ENCODE measurements around the gene STPG4.

STPG4 gene

DNA sequence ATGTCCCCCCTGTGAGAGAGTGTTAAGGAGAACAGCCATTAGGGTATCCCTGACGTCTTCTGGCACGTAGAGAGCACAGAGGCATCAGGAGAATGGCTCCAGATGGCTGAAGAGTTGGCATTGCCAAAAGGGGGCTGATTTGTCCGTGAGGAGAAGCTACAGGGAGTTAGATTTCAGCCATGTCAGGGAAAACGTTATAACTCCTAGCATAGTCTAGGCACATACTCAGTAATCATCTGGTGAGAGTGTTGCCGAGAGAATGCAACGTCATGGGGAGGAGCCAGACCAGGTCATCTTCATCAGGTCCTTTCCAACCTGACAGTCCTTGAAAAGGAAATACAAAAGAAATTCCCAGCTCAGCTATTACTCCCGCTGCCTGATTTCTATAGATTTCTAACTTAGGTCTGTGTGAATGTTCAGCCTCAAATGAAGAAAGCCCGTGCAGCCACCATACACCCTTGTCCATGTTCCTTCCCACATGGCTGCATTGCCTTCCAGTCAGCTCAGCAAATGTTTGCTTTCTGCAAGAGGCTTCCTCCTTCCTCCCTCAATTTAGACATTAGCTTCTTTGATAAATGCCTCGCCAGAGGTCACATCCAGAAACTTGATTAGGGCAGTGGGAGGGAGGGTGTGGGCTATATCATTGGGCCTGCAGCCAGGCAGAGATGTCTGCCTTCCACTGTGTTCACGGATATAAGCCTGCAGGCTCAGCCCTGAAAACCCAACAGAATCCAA is 93.0 kb downstream of the STPG4 start:
- no peak for DNase-seq (ENCODE audit: low spot score)
- H3K4me3 Mint-ChIP-seq = no peak overlapping the region
- H3K36me3 Mint-ChIP-seq (ENCODE audit: low read depth) = peaks cover 28% of the 10 kb centered on the region
- H3K4me1 Mint-ChIP-seq (ENCODE audit: low read depth) = peaks cover 6% of the 10 kb centered on the region
- no peaks in the 10 kb centered on the region for H3K9me3 Mint-ChIP-seq
- no peaks in the 10 kb centered on the region for H3K27me3 Mint-ChIP-seq (ENCODE audit: low read depth)
- H3K27ac Mint-ChIP-seq = peak overlapping the region; percentile 31

DNA sequence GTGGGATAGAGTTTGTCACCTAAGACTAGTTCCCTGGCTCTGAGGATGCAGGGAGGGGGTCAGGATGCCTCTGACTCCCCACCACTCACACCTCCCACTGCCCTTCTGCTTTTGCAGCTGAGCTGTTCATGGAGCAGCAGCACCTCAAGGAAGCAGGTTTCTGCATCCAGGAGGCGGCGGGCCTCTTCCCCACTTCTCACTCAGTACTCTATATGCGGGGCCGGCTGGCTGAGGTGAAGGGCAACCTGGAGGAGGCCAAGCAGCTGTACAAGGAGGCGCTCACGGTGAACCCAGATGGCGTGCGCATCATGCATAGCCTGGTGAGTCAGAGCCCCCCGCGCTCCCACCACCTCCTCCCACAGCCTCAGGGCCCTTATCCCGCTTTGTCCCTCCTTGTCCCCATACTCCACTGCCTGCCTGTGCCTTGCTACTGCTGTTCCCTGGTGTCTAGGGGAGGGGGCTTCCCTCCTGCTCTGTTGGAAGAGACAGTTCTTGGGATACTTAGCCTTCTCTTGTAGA is 94.4 kb downstream of the STPG4 start:
- Mint-ChIP-seq H3K27ac (no peak overlapping the region), H3K4me3 (no peak overlapping the region), H3K9me3 (no peaks in the 10 kb centered on the region), H3K27me3 (ENCODE audit: low read depth) (no peaks in the 10 kb centered on the region), H3K4me1 (ENCODE audit: low read depth) (peaks cover 10% of the 10 kb centered on the region), H3K36me3 (ENCODE audit: low read depth) (peaks cover 35% of the 10 kb centered on the region)
- DNase-seq (ENCODE audit: low spot score) = no peak

GRCh38 chr2:47058003-47058931 is 96.8 kb downstream of the STPG4 start:
- H3K4me3 Mint-ChIP-seq = no peak overlapping the region
- peak overlapping the region; percentile 67 for H3K27ac Mint-ChIP-seq
- H3K27me3 Mint-ChIP-seq (ENCODE audit: low read depth) = no peaks in the 10 kb centered on the region
- DNase-seq (ENCODE audit: low spot score) = no peak
- H3K9me3 Mint-ChIP-seq = no peaks in the 10 kb centered on the region
- H3K36me3 Mint-ChIP-seq (ENCODE audit: low read depth) = peaks cover 41% of the 10 kb centered on the region
- H3K4me1 Mint-ChIP-seq (ENCODE audit: low read depth) = peaks cover 10% of the 10 kb centered on the region

- H3K4me3 Mint-ChIP-seq = no peak overlapping the region
- peaks cover 10% of the 10 kb centered on the region for H3K4me1 Mint-ChIP-seq (ENCODE audit: low read depth)
- H3K9me3 Mint-ChIP-seq = no peaks in the 10 kb centered on the region
- no peak for DNase-seq (ENCODE audit: low spot score)
- H3K36me3 Mint-ChIP-seq (ENCODE audit: low read depth) = peaks cover 38% of the 10 kb centered on the region
- no peaks in the 10 kb centered on the region for H3K27me3 Mint-ChIP-seq (ENCODE audit: low read depth)
- peak overlapping the region; percentile 67 for H3K27ac Mint-ChIP-seq
Observed at GRCh38 chr2:47057687-47058002, 97.5 kb downstream of the STPG4 start.

DNA sequence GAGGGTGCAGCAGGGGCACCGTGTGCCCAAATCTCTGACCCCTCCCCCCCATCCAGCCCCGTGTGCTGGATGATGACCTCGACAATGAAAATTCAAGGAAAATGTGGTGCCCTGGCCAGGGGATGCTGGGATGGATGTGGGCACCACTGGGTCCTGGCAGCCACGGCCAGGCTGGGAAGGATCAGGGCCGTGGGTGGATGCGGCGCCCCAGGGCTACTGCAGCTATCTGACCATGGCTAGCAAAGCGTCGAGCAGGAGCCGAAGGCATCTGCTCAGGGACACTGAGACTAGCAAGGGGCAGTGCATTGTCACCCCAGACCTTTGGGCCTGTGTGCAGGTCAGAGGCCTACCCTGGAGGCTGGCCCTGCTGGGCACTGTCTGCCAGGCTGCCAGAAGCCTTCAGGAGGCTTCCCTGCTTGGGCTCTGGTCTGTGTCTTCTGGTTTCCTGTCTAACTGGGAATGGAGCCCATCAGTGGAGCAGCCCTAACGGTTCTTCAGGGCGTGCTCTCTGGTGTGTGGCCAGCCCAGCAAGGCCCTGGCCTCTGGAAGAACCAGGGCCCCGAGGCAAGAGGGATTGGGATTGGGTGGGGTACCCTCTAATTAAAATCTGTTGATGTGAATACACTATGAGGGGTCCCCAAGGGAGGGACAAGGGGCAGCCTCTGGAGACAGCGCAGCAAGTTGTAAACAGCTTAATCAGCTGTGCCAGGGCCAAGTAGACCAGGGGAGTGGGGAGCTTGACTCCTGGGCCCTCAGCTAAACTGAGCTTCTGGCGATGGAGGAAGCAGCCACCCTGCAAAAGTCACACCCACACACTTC is 98.0 kb downstream of the STPG4 start:
- Mint-ChIP-seq H3K27ac (peak overlapping the region; percentile 67), H3K4me3 (no peak overlapping the region), H3K9me3 (no peaks in the 10 kb centered on the region), H3K4me1 (ENCODE audit: low read depth) (peaks cover 10% of the 10 kb centered on the region), H3K27me3 (ENCODE audit: low read depth) (no peaks in the 10 kb centered on the region), H3K36me3 (ENCODE audit: low read depth) (peaks cover 36% of the 10 kb centered on the region)
- DNase-seq (ENCODE audit: low spot score) = no peak

DNA sequence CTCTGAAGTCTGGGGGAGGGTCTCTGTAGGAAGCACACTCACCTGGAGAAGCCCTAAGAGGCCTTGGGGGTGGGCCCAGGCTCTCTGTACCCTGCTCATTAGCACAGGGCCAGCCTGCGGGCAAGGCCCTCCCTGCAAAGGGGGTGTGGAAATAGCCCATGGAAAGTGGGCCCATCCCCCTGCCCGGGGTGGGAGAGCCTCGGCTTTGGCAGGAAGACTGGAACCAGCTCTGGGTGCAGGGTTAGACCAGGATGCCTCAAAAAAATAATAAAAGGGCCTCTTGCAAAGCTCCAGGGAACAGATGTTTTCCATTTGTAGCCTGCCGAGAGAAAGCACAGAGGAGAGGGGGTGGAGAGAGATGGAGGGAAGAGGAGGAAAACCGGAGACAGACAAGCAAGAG is 98.7 kb downstream of the STPG4 start:
- Mint-ChIP-seq H3K36me3 (ENCODE audit: low read depth) (peaks cover 37% of the 10 kb centered on the region), H3K4me1 (ENCODE audit: low read depth) (peaks cover 10% of the 10 kb centered on the region), H3K27me3 (ENCODE audit: low read depth) (no peaks in the 10 kb centered on the region), H3K4me3 (no peak overlapping the region), H3K9me3 (no peaks in the 10 kb centered on the region), H3K27ac (peak overlapping the region; percentile 71)
- no peak for DNase-seq (ENCODE audit: low spot score)

DNA sequence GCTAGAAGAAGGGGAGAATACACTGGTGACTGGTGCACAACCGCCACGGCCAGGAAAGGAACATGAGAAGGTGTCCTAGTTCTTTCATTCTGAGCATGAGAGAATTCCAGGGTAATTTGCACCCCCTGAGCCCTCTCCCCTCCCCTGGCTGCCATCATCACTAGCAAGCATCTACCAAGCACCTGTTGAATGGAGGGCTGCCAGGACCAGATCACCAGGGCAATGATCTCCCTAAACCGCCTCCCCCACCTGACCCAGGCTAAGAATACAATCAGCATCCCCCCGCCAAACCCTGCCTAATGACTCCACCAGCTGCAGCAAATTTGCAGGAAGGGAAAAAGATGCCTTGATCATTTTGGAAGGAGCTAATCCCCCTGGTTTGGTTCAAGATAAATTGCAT is 100.2 kb downstream of the STPG4 start:
- DNase-seq (ENCODE audit: low spot score) = no peak
- peaks cover 10% of the 10 kb centered on the region for H3K4me1 Mint-ChIP-seq (ENCODE audit: low read depth)
- no peak overlapping the region for H3K27ac Mint-ChIP-seq
- H3K4me3 Mint-ChIP-seq = no peak overlapping the region
- H3K36me3 Mint-ChIP-seq (ENCODE audit: low read depth) = peaks cover 39% of the 10 kb centered on the region
- no peaks in the 10 kb centered on the region for H3K9me3 Mint-ChIP-seq
- no peaks in the 10 kb centered on the region for H3K27me3 Mint-ChIP-seq (ENCODE audit: low read depth)

DNA sequence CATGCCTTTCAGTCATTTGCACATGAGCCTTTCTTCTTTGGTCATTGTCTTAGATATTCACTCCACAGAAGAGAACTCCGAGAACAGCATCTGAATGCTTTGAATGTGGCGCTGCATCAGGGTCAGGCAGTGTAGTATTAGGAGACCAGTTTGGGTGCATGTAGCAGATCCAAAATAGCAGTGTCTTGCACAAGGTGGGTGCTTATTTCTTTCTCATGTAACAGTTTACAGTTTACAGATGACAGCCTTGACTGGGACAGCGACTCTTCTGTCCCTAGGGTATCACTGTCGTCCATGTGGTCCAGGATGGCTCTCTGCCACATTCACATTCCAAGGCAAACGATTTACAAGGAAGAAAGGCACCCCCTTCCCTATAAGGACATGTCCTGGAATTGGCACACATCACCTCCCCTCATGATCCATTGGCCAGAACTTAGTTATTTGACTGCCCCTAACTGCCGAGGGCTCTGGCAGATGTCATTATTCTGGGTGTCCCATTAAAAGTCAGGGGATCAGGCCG is 101.0 kb downstream of the STPG4 start:
- Mint-ChIP-seq H3K9me3 (no peaks in the 10 kb centered on the region), H3K4me3 (no peak overlapping the region), H3K27ac (no peak overlapping the region), H3K27me3 (ENCODE audit: low read depth) (no peaks in the 10 kb centered on the region), H3K4me1 (ENCODE audit: low read depth) (peaks cover 10% of the 10 kb centered on the region), H3K36me3 (ENCODE audit: low read depth) (peaks cover 38% of the 10 kb centered on the region)
- DNase-seq (ENCODE audit: low spot score) = no peak

GRCh38 chr2:47052847-47053246 is 102.3 kb downstream of the STPG4 start:
- Mint-ChIP-seq H3K4me3 (no peak overlapping the region), H3K27me3 (ENCODE audit: low read depth) (no peaks in the 10 kb centered on the region), H3K27ac (no peak overlapping the region), H3K4me1 (ENCODE audit: low read depth) (peaks cover 10% of the 10 kb centered on the region), H3K9me3 (no peaks in the 10 kb centered on the region), H3K36me3 (ENCODE audit: low read depth) (peaks cover 41% of the 10 kb centered on the region)
- DNase-seq (ENCODE audit: low spot score) = no peak

GRCh38 chr2:47051562-47051961 is 103.5 kb downstream of the STPG4 start:
- Mint-ChIP-seq H3K27ac (no peak overlapping the region), H3K27me3 (ENCODE audit: low read depth) (no peaks in the 10 kb centered on the region), H3K9me3 (no peaks in the 10 kb centered on the region), H3K4me1 (ENCODE audit: low read depth) (peaks cover 2% of the 10 kb centered on the region), H3K4me3 (no peak overlapping the region), H3K36me3 (ENCODE audit: low read depth) (peaks cover 40% of the 10 kb centered on the region)
- no peak for DNase-seq (ENCODE audit: low spot score)

DNA sequence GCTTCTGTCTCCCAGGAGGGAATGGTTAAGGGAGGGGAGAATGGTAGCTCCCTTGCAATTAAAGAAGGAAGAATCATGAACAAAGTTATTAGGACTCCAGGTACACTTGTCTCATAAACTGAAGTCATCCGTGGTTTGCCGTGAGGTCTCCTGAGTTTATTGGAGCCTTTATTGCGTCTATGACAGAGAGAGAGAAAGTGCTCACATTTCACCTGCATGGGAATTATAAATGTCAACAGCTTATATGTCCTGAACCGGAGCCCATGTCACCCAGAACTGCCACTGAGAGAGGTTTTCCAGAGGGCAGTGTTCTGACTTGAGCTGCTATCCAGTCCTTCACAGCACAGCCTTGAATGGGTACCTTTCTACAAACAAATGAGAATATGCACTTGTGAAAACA is 104.3 kb downstream of the STPG4 start:
- no peaks in the 10 kb centered on the region for H3K27me3 Mint-ChIP-seq (ENCODE audit: low read depth)
- DNase-seq (ENCODE audit: low spot score) = no peak
- no peaks in the 10 kb centered on the region for H3K9me3 Mint-ChIP-seq
- no peaks in the 10 kb centered on the region for H3K4me1 Mint-ChIP-seq (ENCODE audit: low read depth)
- H3K4me3 Mint-ChIP-seq = no peak overlapping the region
- H3K27ac Mint-ChIP-seq = no peak overlapping the region
- peaks cover 33% of the 10 kb centered on the region for H3K36me3 Mint-ChIP-seq (ENCODE audit: low read depth)

- DNase-seq (ENCODE audit: low spot score) = no peak
- Mint-ChIP-seq H3K27me3 (ENCODE audit: low read depth) (no peaks in the 10 kb centered on the region), H3K4me1 (ENCODE audit: low read depth) (no peaks in the 10 kb centered on the region), H3K9me3 (no peaks in the 10 kb centered on the region), H3K4me3 (no peak overlapping the region), H3K27ac (no peak overlapping the region), H3K36me3 (ENCODE audit: low read depth) (peaks cover 33% of the 10 kb centered on the region)
Observed at GRCh38 chr2:47050021-47050760, 104.9 kb downstream of the STPG4 start.

- Mint-ChIP-seq H3K27me3 (ENCODE audit: low read depth) (no peaks in the 10 kb centered on the region), H3K4me3 (no peak overlapping the region), H3K4me1 (ENCODE audit: low read depth) (no peaks in the 10 kb centered on the region), H3K27ac (peak overlapping the region; percentile 31), H3K9me3 (no peaks in the 10 kb centered on the region), H3K36me3 (ENCODE audit: low read depth) (peaks cover 30% of the 10 kb centered on the region)
- DNase-seq (ENCODE audit: low spot score) = no peak
Observed at GRCh38 chr2:47049502-47049901, 105.6 kb downstream of the STPG4 start.

Measured in T-helper 2 cell treated with Interferon-gamma antibody and Interleukin-4, amounts not matched to agents 5 μg/mL and 100 μg/mL, for 36 hours (primary cell).